Gastrocnemius medialis (tissue), 4 donors: Measurements from ENCODE around the gene L3HYPDH.

Experiments used
- POLR2A ChIP-seq, 2 donors: fragments of 450-650 bp; IDR thresholded peaks; one replicate each; pipeline ENCODE4 v1.6.1; 2017; ENCODE audit warnings: antibody characterized with exemption in 2 of 2, mild to moderate bottlenecking in 2 of 2, moderate library complexity in 2 of 2
- TF ChIP-seq, protein P1 (sequence below), 5 experiments: fragments of 450-650 bp in 3 of 5; fragments of 200-600 bp in 2 of 5; sonication (generic) in 2 of 5; IDR thresholded peaks in 4 of 5; conservative IDR thresholded peaks in 1 of 5; 1 replicate in 4 of 5; 2 replicates in 1 of 5; pipeline ENCODE4 v1.5.1; 2016 to 2019; ENCODE audit warnings: antibody characterized with exemption in 5 of 5, mild to moderate bottlenecking in 3 of 5, moderate library complexity in 3 of 5

DNA sequence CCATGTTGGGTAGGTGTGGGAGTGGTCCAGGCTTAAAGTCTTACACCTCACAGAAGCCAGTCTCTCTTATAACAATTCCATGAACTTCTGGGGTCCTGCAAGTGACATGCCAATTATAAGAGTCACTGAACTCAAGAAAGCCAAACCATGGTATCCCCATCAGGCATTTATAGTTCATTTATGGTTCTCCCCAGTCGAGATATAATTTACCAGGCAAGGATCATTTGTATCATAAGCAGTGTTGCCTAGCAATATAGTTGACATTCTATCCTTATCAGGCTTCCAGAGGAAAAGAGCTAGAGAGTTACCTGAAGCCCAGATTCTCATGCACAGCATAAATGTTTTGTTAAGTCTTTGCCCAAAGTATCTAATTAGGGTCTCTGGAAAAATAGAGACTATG lies 8.2 kb upstream of the L3HYPDH start:
- TF ChIP-seq, protein P1, sequence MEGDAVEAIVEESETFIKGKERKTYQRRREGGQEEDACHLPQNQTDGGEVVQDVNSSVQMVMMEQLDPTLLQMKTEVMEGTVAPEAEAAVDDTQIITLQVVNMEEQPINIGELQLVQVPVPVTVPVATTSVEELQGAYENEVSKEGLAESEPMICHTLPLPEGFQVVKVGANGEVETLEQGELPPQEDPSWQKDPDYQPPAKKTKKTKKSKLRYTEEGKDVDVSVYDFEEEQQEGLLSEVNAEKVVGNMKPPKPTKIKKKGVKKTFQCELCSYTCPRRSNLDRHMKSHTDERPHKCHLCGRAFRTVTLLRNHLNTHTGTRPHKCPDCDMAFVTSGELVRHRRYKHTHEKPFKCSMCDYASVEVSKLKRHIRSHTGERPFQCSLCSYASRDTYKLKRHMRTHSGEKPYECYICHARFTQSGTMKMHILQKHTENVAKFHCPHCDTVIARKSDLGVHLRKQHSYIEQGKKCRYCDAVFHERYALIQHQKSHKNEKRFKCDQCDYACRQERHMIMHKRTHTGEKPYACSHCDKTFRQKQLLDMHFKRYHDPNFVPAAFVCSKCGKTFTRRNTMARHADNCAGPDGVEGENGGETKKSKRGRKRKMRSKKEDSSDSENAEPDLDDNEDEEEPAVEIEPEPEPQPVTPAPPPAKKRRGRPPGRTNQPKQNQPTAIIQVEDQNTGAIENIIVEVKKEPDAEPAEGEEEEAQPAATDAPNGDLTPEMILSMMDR (IDR thresholded peaks at IDR 0.05 in 4 of 5, conservative IDR thresholded peaks at IDR 0.05 in 1 of 5) = no peak
- no peak for TF ChIP-seq POLR2A (IDR thresholded peaks at IDR 0.05)
